ENCODE results near the gene CORIN. TPM values are rescaled to one million over a fixed set of nuclear protein-coding genes. Genes with fewer than 3 reads are reported as not detected.

The CORIN gene
- total and polyA plus RNA-seq, 2 experiments from 2014 or later = not detected

DNA sequence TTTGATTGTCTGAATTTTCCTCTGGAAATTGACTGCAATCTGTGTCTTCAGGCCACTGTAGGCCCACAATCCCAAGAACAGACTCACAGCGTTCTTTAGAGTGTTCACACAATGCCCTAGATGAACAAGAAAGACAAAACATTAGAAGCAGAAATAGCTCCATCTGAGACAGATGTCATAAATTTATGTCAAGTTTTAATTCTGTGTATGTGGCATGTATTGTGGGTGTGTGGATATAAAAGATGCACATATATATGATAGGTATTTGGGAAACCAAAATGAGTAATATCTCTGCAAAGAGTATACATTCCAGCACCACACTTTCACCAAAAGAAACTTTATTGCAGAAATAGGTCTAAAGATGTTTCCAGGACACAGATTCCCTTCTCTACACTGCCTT is 176.1 kb downstream of the CORIN start (continued):
- TF ChIP-seq, protein P1, sequence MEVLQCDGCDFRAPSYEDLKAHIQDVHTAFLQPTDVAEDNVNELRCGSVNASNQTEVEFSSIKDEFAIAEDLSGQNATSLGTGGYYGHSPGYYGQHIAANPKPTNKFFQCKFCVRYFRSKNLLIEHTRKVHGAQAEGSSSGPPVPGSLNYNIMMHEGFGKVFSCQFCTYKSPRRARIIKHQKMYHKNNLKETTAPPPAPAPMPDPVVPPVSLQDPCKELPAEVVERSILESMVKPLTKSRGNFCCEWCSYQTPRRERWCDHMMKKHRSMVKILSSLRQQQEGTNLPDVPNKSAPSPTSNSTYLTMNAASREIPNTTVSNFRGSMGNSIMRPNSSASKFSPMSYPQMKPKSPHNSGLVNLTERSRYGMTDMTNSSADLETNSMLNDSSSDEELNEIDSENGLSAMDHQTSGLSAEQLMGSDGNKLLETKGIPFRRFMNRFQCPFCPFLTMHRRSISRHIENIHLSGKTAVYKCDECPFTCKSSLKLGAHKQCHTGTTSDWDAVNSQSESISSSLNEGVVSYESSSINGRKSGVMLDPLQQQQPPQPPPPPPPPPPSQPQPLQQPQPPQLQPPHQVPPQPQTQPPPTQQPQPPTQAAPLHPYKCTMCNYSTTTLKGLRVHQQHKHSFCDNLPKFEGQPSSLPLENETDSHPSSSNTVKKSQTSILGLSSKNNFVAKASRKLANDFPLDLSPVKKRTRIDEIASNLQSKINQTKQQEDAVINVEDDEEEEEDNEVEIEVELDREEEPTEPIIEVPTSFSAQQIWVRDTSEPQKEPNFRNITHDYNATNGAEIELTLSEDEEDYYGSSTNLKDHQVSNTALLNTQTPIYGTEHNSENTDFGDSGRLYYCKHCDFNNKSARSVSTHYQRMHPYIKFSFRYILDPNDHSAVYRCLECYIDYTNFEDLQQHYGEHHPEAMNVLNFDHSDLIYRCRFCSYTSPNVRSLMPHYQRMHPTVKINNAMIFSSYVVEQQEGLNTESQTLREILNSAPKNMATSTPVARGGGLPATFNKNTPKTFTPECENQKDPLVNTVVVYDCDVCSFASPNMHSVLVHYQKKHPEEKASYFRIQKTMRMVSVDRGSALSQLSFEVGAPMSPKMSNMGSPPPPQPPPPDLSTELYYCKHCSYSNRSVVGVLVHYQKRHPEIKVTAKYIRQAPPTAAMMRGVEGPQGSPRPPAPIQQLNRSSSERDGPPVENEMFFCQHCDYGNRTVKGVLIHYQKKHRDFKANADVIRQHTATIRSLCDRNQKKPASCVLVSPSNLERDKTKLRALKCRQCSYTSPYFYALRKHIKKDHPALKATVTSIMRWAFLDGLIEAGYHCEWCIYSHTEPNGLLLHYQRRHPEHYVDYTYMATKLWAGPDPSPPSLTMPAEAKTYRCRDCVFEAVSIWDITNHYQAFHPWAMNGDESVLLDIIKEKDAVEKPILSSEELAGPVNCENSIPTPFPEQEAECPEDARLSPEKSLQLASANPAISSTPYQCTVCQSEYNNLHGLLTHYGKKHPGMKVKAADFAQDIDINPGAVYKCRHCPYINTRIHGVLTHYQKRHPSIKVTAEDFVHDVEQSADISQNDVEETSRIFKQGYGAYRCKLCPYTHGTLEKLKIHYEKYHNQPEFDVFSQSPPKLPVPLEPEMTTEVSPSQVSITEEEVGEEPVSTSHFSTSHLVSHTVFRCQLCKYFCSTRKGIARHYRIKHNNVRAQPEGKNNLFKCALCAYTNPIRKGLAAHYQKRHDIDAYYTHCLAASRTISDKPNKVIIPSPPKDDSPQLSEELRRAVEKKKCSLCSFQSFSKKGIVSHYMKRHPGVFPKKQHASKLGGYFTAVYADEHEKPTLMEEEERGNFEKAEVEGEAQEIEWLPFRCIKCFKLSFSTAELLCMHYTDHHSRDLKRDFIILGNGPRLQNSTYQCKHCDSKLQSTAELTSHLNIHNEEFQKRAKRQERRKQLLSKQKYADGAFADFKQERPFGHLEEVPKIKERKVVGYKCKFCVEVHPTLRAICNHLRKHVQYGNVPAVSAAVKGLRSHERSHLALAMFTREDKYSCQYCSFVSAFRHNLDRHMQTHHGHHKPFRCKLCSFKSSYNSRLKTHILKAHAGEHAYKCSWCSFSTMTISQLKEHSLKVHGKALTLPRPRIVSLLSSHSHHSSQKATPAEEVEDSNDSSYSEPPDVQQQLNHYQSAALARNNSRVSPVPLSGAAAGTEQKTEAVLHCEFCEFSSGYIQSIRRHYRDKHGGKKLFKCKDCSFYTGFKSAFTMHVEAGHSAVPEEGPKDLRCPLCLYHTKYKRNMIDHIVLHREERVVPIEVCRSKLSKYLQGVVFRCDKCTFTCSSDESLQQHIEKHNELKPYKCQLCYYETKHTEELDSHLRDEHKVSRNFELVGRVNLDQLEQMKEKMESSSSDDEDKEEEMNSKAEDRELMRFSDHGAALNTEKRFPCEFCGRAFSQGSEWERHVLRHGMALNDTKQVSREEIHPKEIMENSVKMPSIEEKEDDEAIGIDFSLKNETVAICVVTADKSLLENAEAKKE (CRISPR knock-in tag; IDR thresholded peaks at IDR 0.05) = no peak
- TF ChIP-seq, protein P2, sequence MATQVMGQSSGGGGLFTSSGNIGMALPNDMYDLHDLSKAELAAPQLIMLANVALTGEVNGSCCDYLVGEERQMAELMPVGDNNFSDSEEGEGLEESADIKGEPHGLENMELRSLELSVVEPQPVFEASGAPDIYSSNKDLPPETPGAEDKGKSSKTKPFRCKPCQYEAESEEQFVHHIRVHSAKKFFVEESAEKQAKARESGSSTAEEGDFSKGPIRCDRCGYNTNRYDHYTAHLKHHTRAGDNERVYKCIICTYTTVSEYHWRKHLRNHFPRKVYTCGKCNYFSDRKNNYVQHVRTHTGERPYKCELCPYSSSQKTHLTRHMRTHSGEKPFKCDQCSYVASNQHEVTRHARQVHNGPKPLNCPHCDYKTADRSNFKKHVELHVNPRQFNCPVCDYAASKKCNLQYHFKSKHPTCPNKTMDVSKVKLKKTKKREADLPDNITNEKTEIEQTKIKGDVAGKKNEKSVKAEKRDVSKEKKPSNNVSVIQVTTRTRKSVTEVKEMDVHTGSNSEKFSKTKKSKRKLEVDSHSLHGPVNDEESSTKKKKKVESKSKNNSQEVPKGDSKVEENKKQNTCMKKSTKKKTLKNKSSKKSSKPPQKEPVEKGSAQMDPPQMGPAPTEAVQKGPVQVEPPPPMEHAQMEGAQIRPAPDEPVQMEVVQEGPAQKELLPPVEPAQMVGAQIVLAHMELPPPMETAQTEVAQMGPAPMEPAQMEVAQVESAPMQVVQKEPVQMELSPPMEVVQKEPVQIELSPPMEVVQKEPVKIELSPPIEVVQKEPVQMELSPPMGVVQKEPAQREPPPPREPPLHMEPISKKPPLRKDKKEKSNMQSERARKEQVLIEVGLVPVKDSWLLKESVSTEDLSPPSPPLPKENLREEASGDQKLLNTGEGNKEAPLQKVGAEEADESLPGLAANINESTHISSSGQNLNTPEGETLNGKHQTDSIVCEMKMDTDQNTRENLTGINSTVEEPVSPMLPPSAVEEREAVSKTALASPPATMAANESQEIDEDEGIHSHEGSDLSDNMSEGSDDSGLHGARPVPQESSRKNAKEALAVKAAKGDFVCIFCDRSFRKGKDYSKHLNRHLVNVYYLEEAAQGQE (IDR thresholded peaks at IDR 0.05; ENCODE audit: unreplicated experiment) = no peak

DNA sequence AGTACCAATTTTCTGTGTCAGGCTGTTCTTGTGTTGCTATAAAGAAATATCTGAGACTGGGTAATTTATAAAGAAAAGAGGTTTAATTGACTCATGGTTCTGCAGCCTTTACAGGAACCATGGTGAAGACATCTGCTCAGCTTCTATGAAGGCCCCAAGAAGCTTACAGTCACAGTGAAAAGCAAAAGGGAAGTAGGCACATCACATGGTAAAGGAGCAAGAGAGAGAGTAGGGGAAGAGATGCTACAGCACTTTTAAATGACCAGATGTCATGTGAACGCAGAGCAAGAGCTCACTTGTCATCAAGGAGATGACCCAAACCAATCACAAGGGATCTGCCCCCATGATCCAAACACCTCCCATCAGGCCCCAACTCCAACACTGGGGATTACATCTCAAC is 178.5 kb downstream of the CORIN start:
- ATAC-seq (no peak), DNase-seq (ENCODE audit: low spot score) (no peak)
- Histone ChIP-seq H3K36me3 (ENCODE audit: insufficient read depth) (no peaks in the 10 kb centered on the region), H4K20me1 (replicated peaks; ENCODE audit: insufficient read depth) (no peaks in the 10 kb centered on the region), H3K4me1 (ENCODE audit: insufficient read depth) (no peaks in the 10 kb centered on the region), H3K79me2 (replicated peaks; ENCODE audit: insufficient read depth) (no peaks in the 10 kb centered on the region), H3K9me2 (ENCODE audit: insufficient read depth) (peaks cover 4% of the 10 kb centered on the region; the same call in 1 of the 2 replicates), H3K4me2 (no peak overlapping the region), H3K27ac (ENCODE audit: low read depth) (no peak overlapping the region), H3K4me3 (no peak overlapping the region), H3K27me3 (ENCODE audit: insufficient read depth) (no peaks in the 10 kb centered on the region), H3F3A (replicated peaks; ENCODE audit: low read depth) (no peaks in the 10 kb centered on the region), H2AFZ (no peak overlapping the region)
- Mint-ChIP-seq H3K27me3 (ENCODE audit: insufficient read depth, low read depth, poor library complexity) (peaks cover 4% of the 10 kb centered on the region), H3K9me3 (peaks cover 12% of the 10 kb centered on the region; the same call in 2 of the 3 replicates), H3K4me1 (no peaks in the 10 kb centered on the region; the same call in 2 of the 3 replicates), H3K27ac (no peak overlapping the region), H3K4me3 (no peak overlapping the region), H3K36me3 (ENCODE audit: low read depth) (no peaks in the 10 kb centered on the region)
- TF ChIP-seq JUNB (IDR thresholded peaks at IDR 0.05; ENCODE audit: unreplicated experiment) (no peak), POLR2AphosphoS5 (IDR thresholded peaks at IDR 0.05; ENCODE audit: low read depth) (no peak), EZH2 (IDR thresholded peaks at IDR 0.05; ENCODE audit: low read depth, unreplicated experiment) (no peak), EZH2phosphoT487 (IDR thresholded peaks at IDR 0.05; ENCODE audit: unreplicated experiment) (no peak), ZNF331 (CRISPR knock-in tag; IDR thresholded peaks at IDR 0.05; ENCODE audit: low read depth) (no peak), ZNF114 (CRISPR knock-in tag; IDR thresholded peaks at IDR 0.05) (no peak), NANOG (IDR thresholded peaks at IDR 0.05; ENCODE audit: borderline replicate concordance) (no peak), CREB1 (CRISPR knock-in tag; IDR thresholded peaks at IDR 0.05; ENCODE audit: low read depth) (no peak)
- TF ChIP-seq, protein P3, sequence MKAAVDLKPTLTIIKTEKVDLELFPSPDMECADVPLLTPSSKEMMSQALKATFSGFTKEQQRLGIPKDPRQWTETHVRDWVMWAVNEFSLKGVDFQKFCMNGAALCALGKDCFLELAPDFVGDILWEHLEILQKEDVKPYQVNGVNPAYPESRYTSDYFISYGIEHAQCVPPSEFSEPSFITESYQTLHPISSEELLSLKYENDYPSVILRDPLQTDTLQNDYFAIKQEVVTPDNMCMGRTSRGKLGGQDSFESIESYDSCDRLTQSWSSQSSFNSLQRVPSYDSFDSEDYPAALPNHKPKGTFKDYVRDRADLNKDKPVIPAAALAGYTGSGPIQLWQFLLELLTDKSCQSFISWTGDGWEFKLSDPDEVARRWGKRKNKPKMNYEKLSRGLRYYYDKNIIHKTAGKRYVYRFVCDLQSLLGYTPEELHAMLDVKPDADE (IDR thresholded peaks at IDR 0.05) = no peak
- TF ChIP-seq, protein P2 (IDR thresholded peaks at IDR 0.05; ENCODE audit: unreplicated experiment) = no peak

Data from GM23338 (cell line).